ENCODE measurements around the gene RNF145.

Gene RNF145

DNA sequence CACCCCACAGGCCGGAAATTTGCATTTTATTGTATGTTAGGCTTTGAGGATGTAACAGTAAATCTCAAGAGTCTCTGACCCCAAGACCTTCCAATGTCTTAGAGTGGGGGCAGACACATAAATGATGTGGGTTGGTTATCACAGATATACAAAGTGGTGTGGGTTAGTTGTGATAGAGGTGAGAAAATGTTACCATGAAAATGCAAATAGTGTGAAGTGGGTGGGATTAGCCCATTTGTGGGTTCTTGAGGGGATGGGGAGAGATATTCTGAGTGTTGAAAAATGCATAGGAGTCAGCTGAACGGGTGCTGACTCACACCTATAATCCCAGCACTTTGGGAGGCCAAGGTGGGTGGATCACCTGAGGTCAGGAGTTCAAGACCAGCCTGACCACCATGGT, 7.9 kb upstream of the RNF145 start:
- DNase-seq (ENCODE audit: low read depth in 2 of 2) = no peak

DNA sequence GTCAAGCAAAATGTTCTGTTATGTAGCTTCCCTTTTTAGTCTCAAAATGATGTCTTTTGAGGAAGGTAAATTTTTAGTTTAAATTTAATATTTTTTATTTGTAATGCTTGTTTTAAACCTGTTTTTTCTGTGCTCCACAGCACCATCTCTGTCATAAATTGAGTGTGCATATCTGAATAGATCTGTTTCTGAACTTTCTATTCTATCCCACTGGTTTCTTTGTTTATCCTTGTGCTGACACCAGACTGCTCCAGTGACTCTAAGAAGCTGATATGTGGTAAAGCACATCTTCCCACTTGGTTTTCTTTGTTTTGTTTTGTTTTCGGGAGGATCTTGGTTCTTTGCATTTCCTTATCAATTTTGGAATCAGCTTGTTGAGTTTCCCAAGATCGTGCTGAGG, 7.1 kb upstream of the RNF145 start:
- DNase-seq (ENCODE audit: low read depth in 2 of 2) = no peak

DNA sequence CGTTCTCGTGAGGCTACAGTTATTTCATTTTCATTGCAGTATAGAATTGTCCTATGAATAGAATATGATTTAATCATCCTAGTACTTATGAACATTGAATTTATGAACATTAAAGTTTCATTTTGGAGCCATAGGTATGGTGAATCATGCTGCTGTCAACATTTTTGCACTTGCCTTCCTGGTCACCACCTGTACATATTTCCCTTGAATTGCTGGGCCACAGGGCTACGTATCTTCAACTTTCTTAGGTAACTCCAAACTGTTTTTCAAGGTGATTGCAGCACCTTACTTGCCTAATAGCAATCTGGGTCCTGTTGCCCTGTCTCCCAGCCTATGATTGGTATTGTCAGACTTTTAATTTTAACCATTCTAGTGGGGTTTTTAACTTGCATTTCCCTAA, 6.5 kb upstream of the RNF145 start:
- DNase-seq (ENCODE audit: low read depth in 2 of 2) = no peak

- no peak for DNase-seq (ENCODE audit: low read depth in 2 of 2)
Measured at GRCh38 chr5:159214486-159215271, 5.3 kb upstream of the RNF145 start.

DNA sequence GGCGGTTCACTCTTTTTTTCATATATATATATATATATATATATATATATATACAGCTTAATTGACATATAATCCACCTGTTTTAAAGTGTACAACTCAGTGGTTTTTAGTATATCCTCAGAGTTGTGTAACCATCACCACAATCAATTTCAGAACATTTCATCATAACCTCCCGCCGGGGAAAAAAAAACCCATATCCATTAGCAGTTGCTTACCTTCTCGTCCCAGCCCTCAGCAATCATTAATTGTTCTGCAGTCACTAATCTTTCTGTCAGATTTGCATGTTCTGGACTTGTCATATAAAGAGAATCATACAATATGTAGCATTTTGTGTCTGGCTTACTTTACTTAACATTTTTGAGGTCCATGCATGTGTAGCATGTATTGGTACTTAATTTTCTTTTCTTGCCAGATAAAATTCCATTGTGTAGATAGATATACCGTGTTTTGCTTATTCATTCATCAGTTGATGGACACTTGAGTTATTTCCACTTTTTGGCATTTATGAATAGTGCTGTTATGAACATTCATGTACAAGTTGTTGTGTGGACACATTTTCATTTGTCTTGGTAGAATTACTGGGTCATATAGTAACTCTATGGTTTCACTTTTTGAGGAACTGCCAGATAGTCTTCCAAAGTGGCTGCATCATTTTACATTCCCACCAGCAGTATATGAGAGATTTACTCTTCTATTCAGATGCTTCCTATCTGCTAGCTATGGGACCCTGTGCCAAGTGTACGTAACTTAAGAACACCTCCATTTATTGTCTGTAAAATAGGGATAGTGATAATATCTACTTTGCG, 3.5 kb upstream of the RNF145 start:
- no peak for DNase-seq (ENCODE audit: low read depth in 2 of 2)

- DNase-seq (ENCODE audit: low read depth in 2 of 2) = no peak
Measured at GRCh38 chr5:159211729-159212174, 2.4 kb upstream of the RNF145 start.

DNA sequence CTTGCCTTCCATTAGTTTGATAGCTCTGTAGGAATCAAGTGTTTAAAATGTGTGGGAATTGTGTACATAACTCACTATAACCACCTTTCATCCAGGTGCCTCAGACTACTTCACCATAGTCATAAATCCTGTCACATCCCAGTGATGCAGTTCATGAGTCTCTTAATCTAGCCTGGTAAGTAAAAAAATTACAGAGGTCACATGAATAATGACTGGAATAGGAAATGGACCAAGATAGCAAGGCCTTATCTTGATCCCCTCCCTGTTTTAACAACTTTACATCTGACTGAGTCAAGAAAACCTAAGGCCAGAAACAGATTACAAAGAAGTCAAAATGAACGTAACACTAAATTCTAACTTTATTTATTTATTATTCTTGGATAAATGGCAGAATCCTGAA, 1.5 kb upstream of the RNF145 start:
- DNase-seq (ENCODE audit: low read depth in 2 of 2) = no peak

DNA sequence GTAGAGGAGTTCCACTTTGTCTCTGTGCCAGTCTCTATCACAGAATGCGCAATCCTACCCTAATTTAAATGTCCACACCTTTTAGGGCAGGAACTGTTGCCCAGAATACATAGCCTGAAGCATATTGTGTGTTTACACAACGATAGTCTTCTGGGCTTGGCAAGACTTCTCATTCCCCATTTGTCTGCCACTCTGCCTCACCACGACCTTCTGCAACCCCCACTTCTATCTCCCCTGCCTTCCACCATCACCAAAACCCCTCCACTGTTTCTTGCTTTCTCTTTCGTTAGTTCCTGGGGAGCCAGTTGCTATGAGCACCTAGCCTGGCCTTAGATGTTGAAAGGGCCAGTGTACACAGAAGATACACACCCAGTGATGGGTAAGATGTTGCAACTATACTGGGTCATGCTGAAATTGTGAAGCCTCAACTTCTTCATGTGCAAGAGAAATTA, 883 bp upstream of the RNF145 start:
- no peak for DNase-seq (ENCODE audit: low read depth in 2 of 2)

- peak in 1 of 2 donors; percentile 6 for DNase-seq (ENCODE audit: low read depth in 2 of 2)
Measured at GRCh38 chr5:159208514-159209437, 577 bp downstream of the RNF145 start.

DNA sequence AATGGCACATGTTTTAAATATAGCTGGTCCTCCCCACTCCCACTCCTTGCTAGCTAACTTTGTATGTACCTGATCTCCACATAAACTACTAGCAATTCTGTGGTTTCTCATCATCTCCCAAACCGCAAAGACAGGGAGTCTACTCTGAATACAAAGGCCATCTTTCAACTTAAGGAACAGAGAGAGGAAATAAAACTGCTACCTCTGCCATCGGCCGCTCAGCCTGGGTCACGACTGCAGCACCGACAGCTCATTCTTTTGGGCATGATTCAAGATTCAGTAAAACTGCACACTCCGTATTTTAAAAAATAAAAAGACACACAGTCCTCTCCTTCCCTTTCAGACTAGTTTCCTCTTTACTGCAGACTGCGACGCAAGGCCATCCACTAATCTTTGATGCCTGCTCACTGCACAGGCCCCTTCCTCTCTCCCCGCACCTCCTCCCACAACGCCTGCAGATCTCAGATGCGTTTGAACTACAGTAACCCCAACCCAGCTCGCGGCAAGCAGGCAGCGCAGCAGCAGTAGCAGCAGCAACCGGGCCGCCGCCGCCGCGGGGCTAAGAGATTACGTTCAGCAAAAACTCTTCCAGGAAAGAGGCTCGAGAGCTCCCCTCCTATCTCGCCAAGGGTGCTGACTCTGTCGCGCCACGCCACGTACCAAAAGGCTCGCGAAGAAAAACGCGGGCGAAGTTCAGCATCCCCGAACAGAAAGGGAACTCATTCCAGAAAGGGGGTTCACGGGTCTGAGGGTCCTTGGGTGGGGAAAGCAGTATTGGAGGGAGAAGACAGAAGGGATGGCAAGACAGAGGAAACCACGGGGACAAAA, 1.5 kb downstream of the RNF145 start:
- DNase-seq (ENCODE audit: low read depth in 2 of 2) = peak; percentile 43 to 57

- no peak for DNase-seq (ENCODE audit: low read depth in 2 of 2)
Measured at GRCh38 chr5:159207222-159207685, 2.1 kb downstream of the RNF145 start.

- DNase-seq (ENCODE audit: low read depth in 2 of 2) = no peak
Measured at GRCh38 chr5:159206818-159207217, 2.5 kb downstream of the RNF145 start.

DNA sequence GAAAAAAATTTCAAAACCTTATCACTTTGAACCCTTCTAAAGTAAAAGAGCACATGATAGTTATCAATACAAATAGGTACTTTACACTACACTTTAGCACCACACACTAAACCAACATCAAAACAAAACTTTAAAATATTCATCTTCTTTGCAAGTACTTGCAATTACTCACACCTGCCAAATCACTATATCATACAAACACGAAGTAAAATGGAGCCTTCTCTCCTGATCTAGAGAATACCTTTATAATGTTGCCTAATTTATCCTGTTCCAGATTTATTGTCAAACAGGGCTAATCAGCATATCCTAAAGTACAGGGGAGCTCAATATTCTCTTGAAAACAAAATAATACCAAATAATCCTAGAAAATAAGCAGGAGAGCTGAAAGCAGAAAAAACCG, 3.0 kb downstream of the RNF145 start:
- no peak for DNase-seq (ENCODE audit: low read depth in 2 of 2)

DNA sequence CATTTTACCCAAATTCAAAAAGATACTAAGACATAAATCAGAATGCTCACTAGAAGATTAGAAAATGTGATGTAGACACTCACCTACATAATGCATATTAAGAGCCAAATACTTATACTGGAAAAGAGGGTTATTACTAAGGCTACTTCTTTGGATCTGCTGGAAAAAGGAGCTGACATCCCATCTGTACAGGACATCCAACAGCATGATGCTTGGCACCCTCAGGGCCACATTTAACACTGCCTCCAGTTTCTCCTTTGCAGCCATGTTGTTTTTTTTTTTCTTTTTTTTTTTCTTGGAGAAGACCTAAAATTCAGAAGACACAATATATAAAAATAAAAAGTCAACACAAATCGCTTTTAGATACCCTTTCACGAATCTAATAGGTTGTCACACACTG, 6.0 kb downstream of the RNF145 start:
- DNase-seq (ENCODE audit: low read depth in 2 of 2) = no peak

DNA sequence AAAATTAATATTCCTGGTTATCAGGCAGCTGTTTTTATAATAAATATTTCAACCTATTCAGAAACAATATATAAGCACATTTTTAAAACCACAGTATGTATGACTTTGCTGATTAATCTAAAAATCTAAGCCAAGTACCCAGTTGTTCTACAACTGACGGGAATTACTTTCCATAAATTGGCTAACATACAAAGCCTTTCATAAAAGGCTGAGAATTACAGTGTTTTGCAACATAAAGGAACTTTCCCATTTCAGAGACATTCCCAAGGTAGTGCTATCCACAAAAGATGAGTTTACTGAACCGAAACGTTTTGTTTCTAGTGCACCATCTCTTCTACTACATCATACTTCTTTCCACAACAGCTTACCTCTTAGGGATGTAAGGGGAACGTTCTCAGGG, 7.2 kb downstream of the RNF145 start:
- no peak for DNase-seq (ENCODE audit: low read depth in 2 of 2)

GRCh38 chr5:159199780-159200179, 9.6 kb downstream of the RNF145 start:
- no peak for DNase-seq (ENCODE audit: low read depth in 2 of 2)

GRCh38 chr5:159199225-159199624, 10.1 kb downstream of the RNF145 start:
- DNase-seq (ENCODE audit: low read depth in 2 of 2) = no peak

DNA sequence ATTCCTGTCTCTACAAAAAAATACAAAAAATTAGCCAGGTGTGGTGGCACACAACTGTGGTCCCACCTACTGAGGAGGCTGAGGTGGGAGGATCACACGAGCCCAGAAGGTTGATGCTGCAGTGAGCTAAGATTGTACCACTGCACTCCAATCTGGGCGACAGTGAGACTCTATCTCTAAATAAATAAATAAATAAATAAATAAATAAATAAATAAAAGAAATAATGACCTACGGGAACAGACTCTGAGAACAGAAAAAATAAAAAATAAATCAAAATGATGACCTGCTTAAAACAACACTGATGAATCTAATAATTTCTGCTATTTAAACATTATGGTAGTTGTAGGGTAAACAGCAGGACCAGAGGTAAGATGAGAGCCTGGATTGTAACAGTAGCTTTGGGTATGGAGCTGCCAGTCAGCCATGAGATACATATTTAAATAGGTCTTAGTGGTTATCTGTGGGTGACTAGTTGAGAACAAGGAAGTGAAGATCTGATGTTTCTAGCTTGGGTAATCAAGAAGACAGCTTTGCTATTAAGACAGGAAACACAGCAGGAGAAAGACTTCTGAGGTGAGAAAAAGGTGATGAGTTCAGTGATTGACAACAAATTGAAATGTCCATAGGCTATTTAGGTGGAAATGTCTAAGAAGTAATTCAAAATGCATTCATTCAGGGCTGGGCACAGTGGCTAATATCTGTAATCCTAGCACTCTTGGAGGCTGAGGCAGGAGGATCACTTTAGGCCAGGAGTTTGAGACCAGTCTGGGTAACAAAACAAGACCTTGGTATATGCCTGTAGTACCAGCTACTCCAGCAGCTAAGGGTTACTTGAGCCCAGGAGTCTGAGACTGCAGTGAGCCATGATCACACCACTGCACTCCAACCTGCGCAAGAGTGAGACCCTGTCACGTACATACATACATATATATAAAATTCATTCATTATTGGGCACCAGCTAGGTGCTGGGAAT, 11.0 kb downstream of the RNF145 start:
- no peak for DNase-seq (ENCODE audit: low read depth in 2 of 2)

- DNase-seq (ENCODE audit: low read depth in 2 of 2) = no peak
Measured at GRCh38 chr5:159195775-159196174, 13.6 kb downstream of the RNF145 start.

DNA sequence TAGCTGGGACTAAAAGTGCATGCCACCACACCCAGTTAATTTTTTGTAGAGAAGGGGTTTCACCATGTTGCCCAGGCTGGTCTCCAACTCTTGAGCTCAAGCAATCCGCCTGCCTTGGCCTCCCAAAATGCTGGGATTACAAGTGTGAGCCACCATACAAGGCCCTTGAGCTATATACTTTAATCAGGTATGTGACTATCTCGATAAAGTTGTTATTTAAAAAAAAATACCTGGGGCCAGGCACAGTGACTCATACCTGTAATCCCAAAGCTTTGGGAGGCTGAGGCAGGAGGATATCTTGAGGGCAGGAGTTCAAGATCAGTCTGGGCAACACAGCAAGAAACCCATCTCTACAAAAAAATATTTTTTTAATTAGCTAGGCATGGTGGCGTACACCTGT, 19.2 kb downstream of the RNF145 start:
- DNase-seq (ENCODE audit: low read depth in 2 of 2) = no peak
